ENCODE data around the gene NOL8. TPM values are rescaled to one million over a fixed set of nuclear protein-coding genes. Genes with fewer than 3 reads are reported as not detected.

NOL8 gene
- total RNA-seq, 1 experiment from 2014 or later = 41.8 TPM

DNA sequence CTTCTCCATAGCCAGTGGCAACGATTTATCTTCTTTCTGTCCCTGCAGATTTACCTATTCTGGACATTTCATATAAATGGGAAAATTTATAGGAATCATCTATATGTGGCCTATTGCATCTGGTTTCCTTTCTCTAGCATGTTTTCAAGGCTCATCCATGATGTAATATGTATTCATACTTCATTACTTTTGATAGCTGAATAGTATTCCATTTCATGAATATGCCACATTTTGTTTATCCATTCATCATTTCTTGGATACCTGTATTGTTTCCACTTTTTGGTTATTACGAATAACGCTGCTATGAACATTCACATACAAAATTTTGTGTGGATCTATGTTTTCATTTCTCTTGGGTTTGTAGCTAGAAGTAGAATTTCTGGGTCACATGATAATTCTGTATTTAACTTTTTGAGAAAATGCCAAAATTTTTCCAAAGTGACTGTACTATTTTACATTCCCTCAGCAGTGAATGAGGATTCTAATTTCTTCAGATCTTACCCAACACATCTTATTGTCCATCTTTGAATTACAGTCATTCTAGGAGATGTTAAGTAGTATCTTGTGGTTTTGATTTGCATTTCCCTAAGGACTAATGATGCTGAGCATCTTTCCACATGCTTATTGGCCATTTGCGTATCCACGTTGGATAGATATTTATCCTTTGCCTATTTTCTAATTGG lies 35.3 kb downstream of the NOL8 start:
- H3K9me3 Mint-ChIP-seq (ENCODE audit: unreplicated experiment) = no peaks in the 10 kb centered on the region
- no peak overlapping the region for H3K27ac Mint-ChIP-seq (ENCODE audit: low read depth, unreplicated experiment)
- peaks cover 22% of the 10 kb centered on the region for H3K4me1 Mint-ChIP-seq (ENCODE audit: insufficient read depth, unreplicated experiment)
- H3K4me3 Mint-ChIP-seq (ENCODE audit: unreplicated experiment) = no peak overlapping the region
- CTCF ChIA-PET = interaction anchor here (1.8 to 2.8 kb wide), 2 partner anchors 10 to 150 kb away, joined by 3 to 13 read pairs; no protein-coding TSS in a partner anchor
- H3K36me3 Mint-ChIP-seq (ENCODE audit: insufficient read depth, unreplicated experiment) = peaks cover 83% of the 10 kb centered on the region
- DNase-seq (ENCODE audit: unreplicated experiment) = no peak
- BruUV-seq (replicated peaks) = no TSS peak
- TF ChIP-seq, protein P1, sequence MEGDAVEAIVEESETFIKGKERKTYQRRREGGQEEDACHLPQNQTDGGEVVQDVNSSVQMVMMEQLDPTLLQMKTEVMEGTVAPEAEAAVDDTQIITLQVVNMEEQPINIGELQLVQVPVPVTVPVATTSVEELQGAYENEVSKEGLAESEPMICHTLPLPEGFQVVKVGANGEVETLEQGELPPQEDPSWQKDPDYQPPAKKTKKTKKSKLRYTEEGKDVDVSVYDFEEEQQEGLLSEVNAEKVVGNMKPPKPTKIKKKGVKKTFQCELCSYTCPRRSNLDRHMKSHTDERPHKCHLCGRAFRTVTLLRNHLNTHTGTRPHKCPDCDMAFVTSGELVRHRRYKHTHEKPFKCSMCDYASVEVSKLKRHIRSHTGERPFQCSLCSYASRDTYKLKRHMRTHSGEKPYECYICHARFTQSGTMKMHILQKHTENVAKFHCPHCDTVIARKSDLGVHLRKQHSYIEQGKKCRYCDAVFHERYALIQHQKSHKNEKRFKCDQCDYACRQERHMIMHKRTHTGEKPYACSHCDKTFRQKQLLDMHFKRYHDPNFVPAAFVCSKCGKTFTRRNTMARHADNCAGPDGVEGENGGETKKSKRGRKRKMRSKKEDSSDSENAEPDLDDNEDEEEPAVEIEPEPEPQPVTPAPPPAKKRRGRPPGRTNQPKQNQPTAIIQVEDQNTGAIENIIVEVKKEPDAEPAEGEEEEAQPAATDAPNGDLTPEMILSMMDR (IDR thresholded peaks at IDR 0.05; ENCODE audit: unreplicated experiment) = no peak
- H3K27me3 Mint-ChIP-seq (ENCODE audit: insufficient read depth, unreplicated experiment) = no peaks in the 10 kb centered on the region
- POLR2A ChIA-PET = interaction anchor here (0.6 to 1.6 kb wide), 4 partner anchors 12 to 365 kb away, joined by 3 to 5 read pairs (median 4); partner anchors contain the start of genes CENPP and NOL8
- intact Hi-C loops (cut with micrococcal nuclease) = loop anchor here (5.0 kb wide), 1 partner anchor 43 kb away; no protein-coding TSS in a partner anchor

DNA sequence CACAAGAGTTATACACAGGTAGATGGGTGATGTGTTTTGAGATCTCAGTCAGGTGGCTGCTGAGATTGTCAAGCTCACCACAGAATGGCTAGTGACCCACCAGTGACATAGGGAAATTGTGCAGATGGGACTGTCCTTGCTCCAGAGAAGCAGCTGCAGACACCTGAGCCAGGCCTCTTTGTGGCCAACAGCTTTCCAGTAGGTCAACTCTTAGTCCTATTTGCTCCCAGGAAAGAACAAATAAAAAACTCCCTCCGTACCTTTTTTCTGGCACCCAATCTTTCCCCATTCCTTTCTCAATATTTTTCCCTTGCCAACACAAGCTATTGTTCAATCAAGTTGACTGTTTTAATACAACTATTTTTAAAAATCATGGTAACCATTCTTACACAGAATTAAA lies 45.8 kb downstream of the NOL8 start:
- Mint-ChIP-seq H3K27me3 (ENCODE audit: insufficient read depth, unreplicated experiment) (no peaks in the 10 kb centered on the region), H3K36me3 (ENCODE audit: insufficient read depth, unreplicated experiment) (peaks cover 100% of the 10 kb centered on the region), H3K4me3 (ENCODE audit: unreplicated experiment) (no peak overlapping the region), H3K27ac (ENCODE audit: low read depth, unreplicated experiment) (no peak overlapping the region), H3K9me3 (ENCODE audit: unreplicated experiment) (no peaks in the 10 kb centered on the region), H3K4me1 (ENCODE audit: insufficient read depth, unreplicated experiment) (peaks cover 4% of the 10 kb centered on the region)
- ChIA-PET CTCF (interaction anchor here (0.6 to 6.4 kb wide), 7 partner anchors 11 to 411 kb away, joined by 3 to 38 read pairs (median 3); no protein-coding TSS in a partner anchor), POLR2A (interaction anchor here (0.9 to 1.4 kb wide), 6 partner anchors 10 to 16 kb away, joined by 3 to 5 read pairs (median 4); no protein-coding TSS in a partner anchor)
- TF ChIP-seq, protein P1 (IDR thresholded peaks at IDR 0.05; ENCODE audit: unreplicated experiment) = no peak
- DNase-seq (ENCODE audit: unreplicated experiment) = no peak
- intact Hi-C loops (cut with micrococcal nuclease) = no loop called here
- no TSS peak for BruUV-seq (replicated peaks)

DNA sequence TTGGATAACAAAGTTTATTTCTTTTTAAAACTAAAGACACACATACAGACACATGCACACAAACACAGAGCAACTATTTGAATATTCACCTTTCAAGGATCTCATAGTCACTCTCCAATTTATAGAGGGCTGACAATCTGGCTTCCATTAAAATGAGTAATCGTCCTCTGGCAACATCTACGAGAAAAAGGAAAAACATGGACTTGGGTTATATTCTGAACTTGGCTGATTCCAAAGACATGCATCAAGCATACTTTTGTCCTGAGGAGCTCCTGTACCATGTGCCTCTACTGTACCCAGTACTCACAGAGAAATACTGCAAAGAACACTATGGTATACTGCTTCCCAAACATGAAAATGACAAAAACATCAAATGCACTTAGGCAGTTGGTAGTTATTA lies 47.0 kb downstream of the NOL8 start:
- Mint-ChIP-seq H3K4me3 (ENCODE audit: unreplicated experiment) (no peak overlapping the region), H3K27ac (ENCODE audit: low read depth, unreplicated experiment) (no peak overlapping the region), H3K27me3 (ENCODE audit: insufficient read depth, unreplicated experiment) (no peaks in the 10 kb centered on the region), H3K36me3 (ENCODE audit: insufficient read depth, unreplicated experiment) (peaks cover 100% of the 10 kb centered on the region), H3K9me3 (ENCODE audit: unreplicated experiment) (no peaks in the 10 kb centered on the region), H3K4me1 (ENCODE audit: insufficient read depth, unreplicated experiment) (peaks cover 4% of the 10 kb centered on the region)
- CTCF ChIA-PET = interaction anchor here (1.2 to 6.4 kb wide), 4 partner anchors 11 to 144 kb away, joined by 3 to 38 read pairs (median 6); no protein-coding TSS in a partner anchor
- DNase-seq (ENCODE audit: unreplicated experiment) = no peak
- POLR2A ChIA-PET = interaction anchor here (0.9 to 1.4 kb wide), 7 partner anchors 10 to 32 kb away, joined by 3 to 6 read pairs (median 4); no protein-coding TSS in a partner anchor
- TF ChIP-seq, protein P1 (IDR thresholded peaks at IDR 0.05; ENCODE audit: unreplicated experiment) = no peak
- intact Hi-C loops (cut with micrococcal nuclease) = no loop called here
- BruUV-seq (replicated peaks) = no TSS peak

DNA sequence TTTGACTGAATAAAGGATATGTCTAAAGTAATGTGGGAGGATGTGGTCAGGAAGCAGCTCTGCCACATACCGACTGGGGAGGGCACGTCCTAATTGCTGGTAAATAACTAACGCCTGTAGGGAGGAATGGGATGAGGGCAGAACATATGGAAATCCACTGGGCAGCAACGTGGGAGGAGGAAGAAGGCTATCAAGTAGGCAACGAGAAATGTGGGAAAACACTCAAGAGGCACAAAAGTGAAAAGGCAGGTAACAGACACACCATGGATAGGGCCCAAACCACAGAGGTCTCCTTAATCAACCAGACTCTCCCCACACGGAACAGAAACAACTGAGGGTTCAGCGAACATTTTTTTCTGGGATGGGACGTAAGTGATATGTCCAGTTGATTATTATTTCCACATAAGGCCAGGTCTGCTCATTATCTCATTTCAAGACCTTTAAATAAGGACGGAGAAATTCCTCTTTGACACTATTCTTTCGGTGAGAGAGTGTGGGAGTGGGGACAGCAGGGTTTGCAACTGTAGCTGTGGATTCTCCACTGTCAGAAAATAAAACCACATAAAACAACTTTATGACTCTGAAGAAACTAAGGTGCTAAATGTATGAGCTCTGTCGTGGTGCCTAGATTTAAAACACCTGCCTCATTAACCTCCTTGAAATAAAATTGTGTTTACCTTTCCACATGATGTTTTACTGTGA lies 48.7 kb downstream of the NOL8 start:
- Mint-ChIP-seq H3K27ac (ENCODE audit: low read depth, unreplicated experiment) (peak overlapping the region; percentile 64), H3K36me3 (ENCODE audit: insufficient read depth, unreplicated experiment) (peaks cover 100% of the 10 kb centered on the region), H3K4me3 (ENCODE audit: unreplicated experiment) (no peak overlapping the region), H3K9me3 (ENCODE audit: unreplicated experiment) (no peaks in the 10 kb centered on the region), H3K4me1 (ENCODE audit: insufficient read depth, unreplicated experiment) (peaks cover 4% of the 10 kb centered on the region), H3K27me3 (ENCODE audit: insufficient read depth, unreplicated experiment) (no peaks in the 10 kb centered on the region)
- TF ChIP-seq, protein P1 (IDR thresholded peaks at IDR 0.05; ENCODE audit: unreplicated experiment) = no peak
- CTCF ChIA-PET = interaction anchor here (0.8 to 6.4 kb wide), 6 partner anchors 9 to 137 kb away, joined by 3 to 38 read pairs (median 3); no protein-coding TSS in a partner anchor
- intact Hi-C loops (cut with micrococcal nuclease) = no loop called here
- no peak for DNase-seq (ENCODE audit: unreplicated experiment)
- POLR2A ChIA-PET = interaction anchor here (1.3 to 2.4 kb wide), 2 partner anchors 15 to 18 kb away, joined by 3 to 9 read pairs; no protein-coding TSS in a partner anchor
- no TSS peak for BruUV-seq (replicated peaks)
